Neural cell (in vitro differentiated cells): Measurements from ENCODE around the gene MXRA7. TPM values are rescaled to one million over a fixed set of nuclear protein-coding genes. Genes with fewer than 3 reads are reported as not detected.

Source experiments
- H2AFZ ChIP-seq: fragments of 200-600, 300-800 bp; sonication (generic), shearing (Covaris generic); 2 replicates; pipeline ENCODE4 v1.6.0; 2014; ENCODE audit warnings: low read depth, mild to moderate bottlenecking, antibody characterized with exemption, low read length, moderate library complexity
- H3F3A ChIP-seq: fragments of 200-600 bp; shearing (Covaris generic); 2 replicates; pipeline ENCODE4 v1.6.1; 2016; ENCODE audit warnings: mild to moderate bottlenecking, moderate library complexity, mixed read lengths, antibody characterized with exemption, low read length; ENCODE audit not compliant: insufficient read depth, poor library complexity, severe bottlenecking
- H3K27ac ChIP-seq: fragments of 200-600, 300-800 bp; sonication (generic), shearing (Covaris generic); 2 replicates; pipeline ENCODE4 v1.5.1; 2014; ENCODE audit warnings: mild to moderate bottlenecking, low read length, moderate library complexity
- H3K27me3 ChIP-seq: fragments of 300-800, 200-600 bp; sonication (generic), shearing (Covaris generic); 2 replicates; pipeline ENCODE4 v1.6.0; 2014; ENCODE audit warnings: mild to moderate bottlenecking, low read depth, low read length, moderate library complexity; ENCODE audit not compliant: insufficient read depth
- H3K36me3 ChIP-seq: fragments of 300-800, 200-600 bp; sonication (generic), shearing (Covaris generic); 2 replicates; pipeline ENCODE4 v1.5.1; 2014; ENCODE audit warnings: mild to moderate bottlenecking, antibody characterized with exemption, low read length, moderate library complexity; ENCODE audit not compliant: insufficient read depth
- H3K4me2 ChIP-seq: fragments of 300-800, 200-600 bp; sonication (generic), shearing (Covaris generic); 2 replicates; pipeline ENCODE4 v1.6.0; 2014; ENCODE audit warnings: mild to moderate bottlenecking, low read length
- H3K4me3 ChIP-seq: fragments of 300-800, 200-600 bp; sonication (generic), shearing (Covaris generic); 2 replicates; pipeline ENCODE4 v1.5.1; 2014; ENCODE audit warnings: mild to moderate bottlenecking, low read length, moderate library complexity
- H3K79me2 ChIP-seq: fragments of 200-600 bp; shearing (Covaris generic); replicated peaks from 2 replicates; pipeline ENCODE4 v1.6.0; 2014; ENCODE audit warnings: mild to moderate bottlenecking, low read length, moderate library complexity; ENCODE audit not compliant: insufficient read depth
- H3K9ac ChIP-seq: fragments of 300-800, 200-600 bp; sonication (generic), shearing (Covaris generic); 2 replicates; pipeline ENCODE4 v1.6.1; 2016; ENCODE audit warnings: mild to moderate bottlenecking, low read length, mixed read lengths
- H3K9me2 ChIP-seq: fragments of 200-600 bp; shearing (Covaris generic); 2 replicates; pipeline ENCODE4 v1.6.1; 2016; ENCODE audit warnings: mild to moderate bottlenecking, low read length, mixed read lengths; ENCODE audit not compliant: insufficient read depth
- H3K9me3 ChIP-seq: fragments of 200-600, 300-800 bp; sonication (generic), shearing (Covaris generic); 2 replicates; pipeline ENCODE4 v1.6.1; 2016; ENCODE audit warnings: mild to moderate bottlenecking, mixed run types, low read length, moderate library complexity, mixed read lengths
- H4K20me1 ChIP-seq: fragments of 200-600 bp; shearing (Covaris generic); 2 replicates; pipeline ENCODE4 v1.6.1; 2016; ENCODE audit warnings: mild to moderate bottlenecking, mixed run types; ENCODE audit not compliant: insufficient read depth
- EP300 ChIP-seq: fragments of 450-650 bp; conservative IDR thresholded peaks from 2 replicates; pipeline ENCODE4 v1.6.1; 2014; ENCODE audit warnings: antibody characterized with exemption, mild to moderate bottlenecking, moderate library complexity; ENCODE audit not compliant: poor library complexity, severe bottlenecking
- EZH2 ChIP-seq: fragments of 200-600, 300-800 bp; shearing (Covaris generic), sonication (generic); IDR thresholded peaks from 2 replicates; pipeline ENCODE4 v1.6.1; 2014; ENCODE audit warnings: antibody characterized with exemption, low read length, borderline replicate concordance, mild to moderate bottlenecking; ENCODE audit not compliant: insufficient read depth, poor library complexity, severe bottlenecking
- MXI1 ChIP-seq: fragments of 450-650 bp; conservative IDR thresholded peaks from 2 replicates; pipeline ENCODE4 v1.6.1; 2014; ENCODE audit warnings: antibody characterized with exemption, mild to moderate bottlenecking; ENCODE audit not compliant: poor library complexity, severe bottlenecking
- POLR2AphosphoS5 ChIP-seq: IDR thresholded peaks from 2 replicates; pipeline ENCODE4 v1.6.1; 2012
- RAD21 ChIP-seq: fragments of 450-650 bp; conservative IDR thresholded peaks from 2 replicates; pipeline ENCODE4 v1.6.1; 2014; ENCODE audit warnings: antibody characterized with exemption, mild to moderate bottlenecking, moderate library complexity
- REST ChIP-seq: IDR thresholded peaks from 2 replicates; pipeline ENCODE4 v1.6.1; 2012; ENCODE audit warnings: borderline replicate concordance
- SMC3 ChIP-seq: fragments of 450-650 bp; conservative IDR thresholded peaks from 2 replicates; pipeline ENCODE4 v1.6.1; 2014; ENCODE audit warnings: antibody characterized with exemption, mild to moderate bottlenecking, moderate library complexity; ENCODE audit not compliant: poor library complexity
- TAF1 ChIP-seq: IDR thresholded peaks from 2 replicates; pipeline ENCODE4 v1.6.1; 2012; ENCODE audit warnings: low read depth
- polyA plus RNA-seq: library from polyadenylated mRNA; depleted of rRNA; stranded (reverse); fragments of >200 nt; gene quantifications from 2 replicates; pipeline ENCODE4 v1.2.3, GENCODE V29; 2014
- TF ChIP-seq, protein P1 (sequence below): fragments of 450-650 bp; IDR thresholded peaks from 2 replicates; pipeline ENCODE4 v1.5.1; 2014; ENCODE audit warnings: antibody characterized with exemption, mild to moderate bottlenecking, moderate library complexity; ENCODE audit not compliant: poor library complexity, severe bottlenecking

MXRA7 gene
- polyA plus RNA-seq, 1 donor from 2014 or later, result 143 TPM

GRCh38 chr17:76755285-76755684 is 44.5 kb upstream of the MXRA7 start:
- Histone ChIP-seq H3F3A (no peaks in the 10 kb centered on the region), H3K79me2 (no peaks in the 10 kb centered on the region), H3K9me2 (no peaks in the 10 kb centered on the region), H2AFZ (no peak overlapping the region), H3K4me3 (no peak overlapping the region), H3K9ac (no peak overlapping the region), H3K4me2 (no peak overlapping the region), H4K20me1 (no peaks in the 10 kb centered on the region), H3K9me3 (no peaks in the 10 kb centered on the region), H3K36me3 (no peaks in the 10 kb centered on the region), H3K27ac (no peak overlapping the region), H3K27me3 (no peaks in the 10 kb centered on the region)
- no peak for TF ChIP-seq TAF1
- no peak for TF ChIP-seq SMC3
- TF ChIP-seq MXI1, result no peak
- TF ChIP-seq POLR2AphosphoS5, result no peak
- TF ChIP-seq EP300, result no peak
- TF ChIP-seq, protein P1, sequence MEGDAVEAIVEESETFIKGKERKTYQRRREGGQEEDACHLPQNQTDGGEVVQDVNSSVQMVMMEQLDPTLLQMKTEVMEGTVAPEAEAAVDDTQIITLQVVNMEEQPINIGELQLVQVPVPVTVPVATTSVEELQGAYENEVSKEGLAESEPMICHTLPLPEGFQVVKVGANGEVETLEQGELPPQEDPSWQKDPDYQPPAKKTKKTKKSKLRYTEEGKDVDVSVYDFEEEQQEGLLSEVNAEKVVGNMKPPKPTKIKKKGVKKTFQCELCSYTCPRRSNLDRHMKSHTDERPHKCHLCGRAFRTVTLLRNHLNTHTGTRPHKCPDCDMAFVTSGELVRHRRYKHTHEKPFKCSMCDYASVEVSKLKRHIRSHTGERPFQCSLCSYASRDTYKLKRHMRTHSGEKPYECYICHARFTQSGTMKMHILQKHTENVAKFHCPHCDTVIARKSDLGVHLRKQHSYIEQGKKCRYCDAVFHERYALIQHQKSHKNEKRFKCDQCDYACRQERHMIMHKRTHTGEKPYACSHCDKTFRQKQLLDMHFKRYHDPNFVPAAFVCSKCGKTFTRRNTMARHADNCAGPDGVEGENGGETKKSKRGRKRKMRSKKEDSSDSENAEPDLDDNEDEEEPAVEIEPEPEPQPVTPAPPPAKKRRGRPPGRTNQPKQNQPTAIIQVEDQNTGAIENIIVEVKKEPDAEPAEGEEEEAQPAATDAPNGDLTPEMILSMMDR, result no peak
- no peak for TF ChIP-seq RAD21
- TF ChIP-seq EZH2, result no peak
- TF ChIP-seq REST, result no peak

GRCh38 chr17:76753061-76753961 is 42.5 kb upstream of the MXRA7 start:
- H4K20me1 ChIP-seq, result no peaks in the 10 kb centered on the region
- no peaks in the 10 kb centered on the region for H3K36me3 ChIP-seq
- H3K9ac ChIP-seq, result no peak overlapping the region
- H3K9me3 ChIP-seq, result no peaks in the 10 kb centered on the region
- H3K79me2 ChIP-seq, result no peaks in the 10 kb centered on the region
- no peaks in the 10 kb centered on the region for H3K9me2 ChIP-seq
- H3K27ac ChIP-seq, result no peak overlapping the region
- H3F3A ChIP-seq, result no peaks in the 10 kb centered on the region
- H3K4me2 ChIP-seq, result no peak overlapping the region
- TF ChIP-seq TAF1 (no peak), SMC3 (no peak), EP300 (no peak), MXI1 (no peak), REST (no peak), EZH2 (no peak), POLR2AphosphoS5 (no peak), RAD21 (no peak)
- TF ChIP-seq, protein P1, result no peak
- no peak overlapping the region for H2AFZ ChIP-seq
- H3K4me3 ChIP-seq, result no peak overlapping the region
- no peaks in the 10 kb centered on the region for H3K27me3 ChIP-seq
